HG03280 (cell line): ENCODE data around the gene TPTE.
"Not testable (repeated sequence)": the region's sequence is repeated elsewhere in the genome, so short reads cannot be mapped to it uniquely, and the experiment has no call there.

Experiments used
- ATAC-seq: cut with Tn5 transposase; IDR thresholded peaks from one replicate; pipeline ENCODE4 v1.9.1; 2021; ENCODE audit warnings: mild to moderate bottlenecking, moderate library complexity; ENCODE audit not compliant: unreplicated experiment

Gene TPTE

GRCh38 chr21:10616061-10616460, 94.7 kb downstream of the TPTE start:
- not testable (repeated sequence) for ATAC-seq

DNA sequence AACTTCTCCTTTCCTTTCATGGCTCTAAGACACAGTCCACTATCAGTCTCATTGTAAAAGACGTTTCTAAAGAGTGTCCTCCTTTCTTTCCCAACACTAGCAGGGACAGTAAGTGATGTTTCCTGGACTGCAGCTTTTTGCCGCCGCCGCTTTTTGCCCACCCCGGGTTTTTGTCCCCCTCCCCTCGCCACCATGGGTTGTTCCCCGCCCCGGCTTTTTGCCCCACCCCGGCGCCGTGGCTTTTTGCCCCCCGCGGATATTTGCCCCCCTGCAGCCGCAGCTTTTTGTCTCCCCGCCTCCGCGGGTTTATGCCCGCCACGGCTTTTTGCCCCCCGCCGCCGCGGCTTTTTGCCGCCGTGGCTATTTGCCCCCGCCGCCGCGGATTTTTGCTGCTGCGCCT, 95.2 kb downstream of the TPTE start:
- no peak for ATAC-seq

GRCh38 chr21:10617133-10617752, 95.9 kb downstream of the TPTE start:
- ATAC-seq: not testable (repeated sequence)

DNA sequence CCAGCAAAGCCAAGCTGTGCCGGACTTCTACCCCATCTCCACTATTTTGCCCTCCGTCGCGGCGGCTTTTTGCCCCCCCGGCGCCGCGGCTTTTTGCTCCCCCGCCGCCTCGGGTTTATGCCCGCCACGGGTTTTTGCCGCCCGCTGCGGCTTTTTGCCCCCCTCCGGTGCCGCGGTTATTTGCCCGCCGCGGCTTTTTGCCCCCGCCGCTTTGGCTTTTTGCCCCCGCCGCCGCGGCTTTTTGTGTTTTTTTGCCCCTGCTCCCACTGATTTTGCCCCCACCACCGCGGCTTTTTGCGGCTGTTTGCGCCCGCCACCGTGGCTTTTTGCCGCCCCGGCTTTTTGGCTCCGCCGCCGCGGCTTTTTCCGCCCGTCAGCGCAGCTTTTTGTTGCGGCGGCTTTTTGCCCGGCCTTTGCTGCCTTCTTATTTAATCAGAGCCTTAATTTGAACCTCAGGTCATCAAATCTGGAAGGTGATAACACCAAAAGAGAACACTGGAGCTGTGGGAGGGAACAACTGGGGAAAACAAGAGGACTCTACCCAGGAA, 106.0 kb downstream of the TPTE start:
- no peak for ATAC-seq

- ATAC-seq: not testable (repeated sequence)
Observed at GRCh38 chr21:10629239-10629638, 107.9 kb downstream of the TPTE start.

- ATAC-seq: not testable (repeated sequence)
Observed at GRCh38 chr21:10630829-10631228, 109.4 kb downstream of the TPTE start.

- ATAC-seq: not testable (repeated sequence)
Observed at GRCh38 chr21:10631316-10631715, 109.9 kb downstream of the TPTE start.

GRCh38 chr21:10638144-10638543, 116.8 kb downstream of the TPTE start:
- not testable (repeated sequence) for ATAC-seq

DNA sequence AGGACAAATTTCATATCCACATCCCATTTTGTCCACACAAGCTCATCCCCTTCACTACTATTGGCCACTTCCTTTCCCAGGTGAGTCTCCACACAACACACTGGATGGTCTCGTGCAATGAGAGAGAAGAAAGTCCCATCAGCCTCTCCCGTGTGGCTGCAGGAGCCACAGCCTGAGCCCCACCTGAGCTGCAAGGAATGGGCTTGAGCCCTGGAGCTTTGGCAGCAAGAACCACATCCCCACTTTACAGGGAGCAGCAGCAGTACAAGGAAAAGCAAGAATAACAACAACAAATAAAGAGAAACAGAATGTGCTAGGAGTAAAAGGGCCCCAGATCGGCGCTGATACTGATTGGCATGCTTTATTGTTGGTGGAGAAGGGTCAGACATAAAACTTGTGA, 117.7 kb downstream of the TPTE start:
- ATAC-seq: no peak

DNA sequence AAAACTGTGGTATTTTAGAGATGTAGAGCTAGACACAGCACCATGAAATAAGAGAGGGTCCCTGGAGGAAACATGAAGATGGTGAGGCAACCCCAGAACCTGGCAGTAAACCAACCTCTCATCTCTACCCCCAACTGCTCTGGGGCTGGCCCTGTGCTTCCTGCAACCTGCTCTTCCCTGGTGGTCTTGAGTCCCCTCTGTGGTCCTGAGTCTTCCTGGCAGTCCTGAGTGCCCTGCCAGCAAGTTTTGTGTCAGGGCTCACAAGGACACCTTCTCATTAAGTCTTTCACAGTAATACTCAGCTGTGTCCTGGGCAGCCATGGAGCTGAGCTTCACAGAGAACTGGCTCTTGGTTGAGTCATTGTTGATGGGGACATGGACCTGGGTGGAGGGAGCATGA, 118.4 kb downstream of the TPTE start:
- ATAC-seq: not testable (repeated sequence)

- no peak for ATAC-seq
Observed at GRCh38 chr21:10640446-10640845, 119.1 kb downstream of the TPTE start.

DNA sequence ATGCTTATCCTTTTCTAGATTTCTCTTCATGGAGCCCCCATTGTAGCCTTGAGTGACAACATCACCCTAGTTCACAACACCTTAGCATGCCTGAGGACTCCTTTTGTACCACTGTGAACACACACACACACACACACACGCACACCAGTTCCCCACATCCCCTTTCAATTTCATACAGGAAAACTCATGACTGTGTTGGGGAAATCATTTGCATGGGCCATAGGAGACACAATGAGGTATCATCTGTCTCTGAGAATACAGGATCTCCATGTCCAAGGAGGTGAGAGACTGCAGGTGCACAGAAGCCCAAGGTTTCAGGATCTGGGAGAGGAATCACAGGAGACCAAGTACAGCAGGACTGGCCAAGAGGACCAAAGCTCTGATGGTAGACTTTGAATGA, 119.7 kb downstream of the TPTE start:
- no peak for ATAC-seq

DNA sequence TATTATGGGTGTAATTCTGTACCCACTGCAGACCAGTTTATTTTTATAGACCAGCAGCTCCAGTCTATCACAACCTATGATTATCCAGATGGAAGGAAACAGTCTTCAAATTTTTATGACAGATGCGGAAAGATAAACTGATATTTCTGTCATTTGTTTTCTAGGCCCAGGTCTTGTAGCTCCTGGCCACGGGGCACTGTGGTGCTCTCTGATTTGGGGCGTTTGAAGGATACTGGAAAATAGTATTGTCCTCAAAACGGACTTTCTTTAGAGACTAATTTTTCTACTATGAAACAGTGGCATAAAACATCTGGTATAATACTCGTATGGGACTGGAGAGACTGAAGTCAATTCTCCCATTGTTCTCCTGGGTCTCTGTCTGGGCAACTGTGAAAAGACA, 124.3 kb downstream of the TPTE start:
- ATAC-seq: not testable (repeated sequence)

GRCh38 chr21:10649350-10650149, 128.2 kb downstream of the TPTE start:
- not testable (repeated sequence) for ATAC-seq

- not testable (repeated sequence) for ATAC-seq
Observed at GRCh38 chr21:10650297-10650696, 128.9 kb downstream of the TPTE start.
